CD4-positive, alpha-beta T cell treated with Interferon gamma for 1 hour (primary cell): ENCODE measurements around the gene RABGGTA.
A peak's percentile ranks its signal among the peaks of the same experiment; 100 is the strongest.
"Not testable (repeated sequence)": the region's sequence is repeated elsewhere in the genome, so short reads cannot be mapped to it uniquely, and the experiment has no call there.

Experiments
- DNase-seq: peaks from one replicate; pipeline ENCODE4 v3.0.0-alpha.2; 2020

RABGGTA gene

DNA sequence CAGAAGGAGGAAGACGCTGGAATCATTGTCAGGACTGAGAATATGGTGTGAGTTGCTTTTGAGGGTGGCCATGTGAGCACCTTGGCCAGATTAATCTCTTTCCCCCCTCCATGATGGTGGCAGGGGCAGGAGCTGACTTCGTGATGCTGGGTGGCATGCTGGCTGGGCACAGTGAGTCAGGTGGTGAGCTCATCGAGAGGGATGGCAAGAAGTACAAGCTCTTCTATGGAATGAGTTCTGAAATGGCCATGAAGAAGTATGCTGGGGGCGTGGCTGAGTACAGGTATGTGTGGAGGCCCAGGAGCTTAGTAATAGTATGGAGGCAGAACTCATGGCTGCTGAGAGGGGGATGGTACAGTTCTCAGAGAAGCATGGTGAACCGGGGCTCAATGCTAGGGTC is 33.3 kb downstream of the RABGGTA start:
- DNase-seq = no peak

DNA sequence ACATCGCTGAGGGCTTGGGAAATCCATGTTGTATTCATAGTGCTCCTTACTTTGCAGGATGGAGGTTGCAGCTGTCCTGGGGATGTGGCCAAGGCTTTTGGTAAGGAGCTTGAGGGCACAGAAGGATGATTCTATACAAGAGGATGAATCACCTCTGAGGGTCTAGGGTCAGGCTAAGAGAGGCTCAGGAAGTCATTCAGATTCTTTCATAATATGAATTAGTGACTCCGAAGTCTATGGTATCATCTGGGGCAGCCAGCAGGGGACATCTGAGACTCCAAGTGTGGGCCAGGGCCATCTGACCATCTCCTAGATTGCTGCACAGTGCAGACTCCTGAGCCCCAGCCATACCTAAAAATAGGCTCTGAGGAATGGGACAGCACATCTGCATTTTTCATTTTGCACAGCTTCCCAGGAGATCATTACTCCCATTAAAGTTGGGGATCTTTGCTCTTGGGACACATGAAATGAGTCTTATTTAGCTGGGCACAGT is 33.9 kb downstream of the RABGGTA start:
- no peak for DNase-seq

DNA sequence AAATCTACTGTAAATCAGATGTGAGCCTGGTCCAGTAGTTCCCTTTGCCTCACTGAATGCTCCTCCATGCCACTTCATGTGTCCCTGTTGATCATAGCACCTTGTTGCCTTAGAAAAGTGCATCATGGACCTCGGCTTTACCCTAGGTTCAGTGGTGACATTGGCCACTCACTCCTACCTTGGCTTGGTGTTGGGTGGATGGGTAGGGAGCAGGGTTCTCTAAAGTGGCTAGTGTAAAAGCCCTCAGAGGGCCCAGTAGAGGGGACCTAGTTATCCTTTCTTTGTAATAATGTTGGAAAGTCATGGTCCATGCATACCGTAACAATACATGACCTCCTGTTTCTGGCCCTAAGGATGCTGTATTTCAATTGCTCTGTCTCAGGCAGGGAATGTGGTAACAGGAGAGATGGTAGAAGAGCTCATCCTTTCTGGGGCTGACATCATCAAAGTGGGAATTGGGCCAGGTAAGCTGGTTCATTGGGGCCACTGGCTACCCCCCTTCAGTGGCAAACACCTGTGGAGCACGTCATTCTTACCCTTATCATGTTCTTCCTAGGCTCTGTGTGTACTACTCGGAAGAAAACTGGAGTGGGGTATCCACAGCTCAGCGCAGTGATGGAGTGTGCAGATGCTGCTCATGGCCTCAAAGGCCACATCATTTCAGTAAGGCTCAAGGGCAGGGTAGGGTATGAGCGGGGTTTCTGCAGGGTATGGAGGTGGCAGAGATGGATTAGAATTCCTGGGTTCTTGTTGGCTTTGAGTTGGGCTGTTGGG is 34.5 kb downstream of the RABGGTA start:
- no peak for DNase-seq

DNA sequence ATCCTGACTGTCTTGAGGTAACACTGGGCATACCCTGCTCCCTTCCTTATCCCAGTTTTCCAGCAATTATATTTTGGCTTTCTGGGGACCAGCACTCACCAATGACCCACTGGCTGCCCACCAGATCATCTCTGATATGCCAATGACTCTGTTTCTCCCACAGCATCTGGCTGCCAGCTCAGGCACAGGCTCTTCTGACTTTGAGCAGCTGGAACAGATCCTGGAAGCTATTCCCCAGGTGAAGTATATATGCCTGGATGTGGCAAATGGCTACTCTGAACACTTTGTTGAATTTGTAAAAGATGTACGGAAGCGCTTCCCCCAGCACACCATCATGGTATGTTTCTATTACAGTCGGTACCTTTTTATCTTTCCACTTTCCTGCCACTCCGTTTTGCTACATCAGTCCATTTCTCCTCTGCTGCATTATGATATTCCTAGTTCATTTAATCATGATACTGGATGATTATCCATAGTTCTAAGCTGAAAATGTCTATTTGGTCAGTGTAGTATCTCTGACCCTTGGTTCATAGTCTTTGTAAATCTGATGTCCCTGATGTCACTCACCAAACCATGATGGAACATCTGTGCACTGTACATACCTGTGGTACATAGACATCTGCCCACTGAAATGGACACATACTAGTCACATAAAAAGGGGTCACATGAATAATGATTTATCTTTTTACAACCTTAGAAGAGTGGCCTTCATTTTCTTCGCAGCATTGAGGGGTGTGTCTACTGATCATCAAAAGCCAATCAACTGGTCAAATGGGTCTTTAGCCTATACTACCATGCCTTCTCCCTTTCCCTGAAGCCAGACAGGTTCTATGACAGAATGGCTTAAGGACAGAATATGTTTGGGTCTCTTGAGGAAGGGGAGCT is 35.4 kb downstream of the RABGGTA start:
- no peak for DNase-seq

DNA sequence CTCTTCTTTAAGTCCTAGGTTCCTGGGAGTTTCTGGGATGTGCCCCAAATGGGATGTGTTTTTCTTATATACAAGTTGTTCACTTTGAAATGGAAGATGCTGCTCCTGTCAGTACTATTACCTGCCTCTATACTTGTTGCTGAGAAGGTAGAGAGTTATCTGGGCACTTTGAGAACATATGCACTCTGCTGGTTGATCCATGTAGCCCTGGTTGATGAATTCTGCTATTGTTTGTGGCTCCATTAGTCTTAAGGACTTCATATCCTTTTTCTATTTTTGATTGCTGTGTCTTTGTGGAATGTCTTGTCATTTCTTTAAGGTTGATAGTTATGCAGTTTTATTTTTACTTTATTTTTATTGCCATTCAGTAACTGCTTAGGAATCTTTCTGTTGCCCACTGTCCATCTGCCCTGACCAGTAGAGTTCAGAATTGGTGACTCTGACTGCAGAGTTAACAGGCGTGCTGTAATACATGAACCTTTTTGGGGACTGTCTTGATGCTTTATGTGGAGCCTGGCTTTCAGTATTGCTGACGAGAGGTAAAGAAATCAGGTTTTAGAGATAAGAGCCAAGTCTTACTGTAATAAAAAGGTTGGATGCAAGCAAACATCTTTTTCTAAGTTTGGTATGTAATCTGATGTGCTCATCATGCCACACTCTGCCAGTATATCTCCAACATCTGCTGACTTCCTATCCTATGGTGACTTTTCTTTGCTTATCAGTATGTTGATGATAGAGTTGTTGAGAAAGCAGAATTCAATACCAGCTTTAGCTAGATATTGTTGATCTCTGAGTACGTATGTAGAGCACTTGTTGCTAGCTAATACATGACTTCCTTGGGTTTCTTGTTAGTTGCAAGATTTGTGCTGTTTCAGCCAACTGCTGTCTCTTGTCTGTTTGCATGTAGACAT is 37.0 kb downstream of the RABGGTA start:
- DNase-seq = no peak

DNA sequence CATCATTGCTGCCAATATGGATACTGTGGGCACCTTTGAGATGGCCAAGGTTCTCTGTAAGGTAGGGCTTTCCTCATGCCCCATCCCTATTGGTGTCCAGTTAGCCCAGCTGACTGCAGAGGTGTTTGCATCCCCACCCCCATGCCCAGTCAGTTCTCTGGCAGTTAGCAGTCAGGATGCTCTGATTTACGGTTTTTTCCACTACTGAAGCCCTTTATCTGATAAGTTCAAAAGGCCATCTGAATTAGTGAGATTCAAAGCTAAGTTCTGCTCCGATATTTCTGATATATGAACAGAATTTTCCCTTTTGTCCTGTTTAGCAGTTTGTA is 37.9 kb downstream of the RABGGTA start:
- DNase-seq = no peak

DNA sequence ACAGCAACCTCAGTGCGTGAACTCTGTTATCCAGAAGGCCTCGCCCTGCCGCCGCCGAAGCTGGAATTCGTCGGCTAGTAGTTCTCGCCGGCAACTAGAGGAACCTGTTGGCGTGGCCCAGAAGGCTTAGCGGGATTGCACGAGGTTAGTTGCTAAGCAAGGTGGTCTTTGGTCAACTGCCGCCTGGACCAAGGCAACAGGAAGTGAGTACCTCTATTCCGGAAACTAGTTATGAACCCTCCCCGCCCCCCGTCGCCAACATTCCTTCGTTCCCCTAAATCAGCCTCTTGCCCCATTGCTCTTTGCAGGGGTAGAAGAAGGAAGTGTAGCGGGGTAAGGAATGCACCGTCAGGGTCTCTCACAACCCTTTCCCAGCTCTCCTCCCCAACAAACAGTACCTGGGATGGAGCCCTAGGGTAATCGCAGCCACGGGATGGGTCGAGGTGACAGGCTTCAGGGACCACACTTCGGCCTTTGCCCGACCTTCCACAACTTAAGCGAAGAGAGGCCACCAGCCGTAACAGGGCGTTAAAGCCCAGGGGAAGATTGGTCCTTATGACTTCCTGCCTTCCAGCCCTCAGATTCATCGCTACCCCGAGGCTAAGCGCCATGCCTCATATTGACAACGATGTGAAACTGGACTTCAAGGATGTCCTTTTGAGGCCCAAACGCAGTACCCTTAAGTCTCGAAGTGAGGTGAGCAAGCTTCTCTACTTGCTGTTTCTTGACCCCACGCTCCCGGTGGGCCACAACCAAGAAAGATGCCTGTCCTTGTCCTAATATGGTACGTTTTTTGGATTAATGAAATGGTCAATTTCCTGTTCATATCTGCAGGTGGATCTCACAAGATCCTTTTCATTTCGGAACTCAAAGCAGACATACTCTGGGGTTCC is 38.5 kb downstream of the RABGGTA start, which contains the start of gene GMPR2:
GMPR2 (plus strand) TSS at position 285 of the 893 bp plus-strand sequence; CDS start at position 610, 325 bp downstream.
- DNase-seq = no peak

DNA sequence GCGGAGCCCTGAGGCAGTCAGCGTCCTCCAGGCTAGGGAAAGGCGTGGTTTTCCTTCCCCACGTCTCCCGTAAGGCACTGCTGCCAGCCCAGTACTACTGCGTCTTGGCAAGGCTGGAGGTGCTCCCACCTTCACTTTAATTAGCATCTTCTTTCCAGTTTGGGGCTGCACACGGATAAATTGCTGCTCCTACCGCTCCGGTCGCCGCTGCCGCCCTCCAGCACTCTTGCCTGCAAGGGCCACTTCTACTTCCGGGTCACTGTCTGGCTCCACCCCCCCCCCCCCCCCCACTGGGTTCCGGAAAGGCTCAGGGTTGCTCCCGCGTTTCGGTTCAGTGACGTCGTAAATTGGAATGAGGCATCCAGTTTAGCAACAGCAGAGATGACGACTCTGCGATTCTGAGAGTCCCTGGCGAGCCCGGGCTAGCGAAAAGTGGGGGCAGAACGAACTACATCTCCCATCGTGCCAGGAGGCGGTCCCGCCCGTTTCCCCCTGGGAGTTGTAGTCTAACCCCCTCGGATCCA is 39.2 kb downstream of the RABGGTA start, which contains the start of gene NEDD8:
NEDD8 (minus strand) TSS at position 247 of the 524 bp plus-strand sequence; CDS start at position 147, 100 bp downstream.
- peak; percentile 88 for DNase-seq

DNA sequence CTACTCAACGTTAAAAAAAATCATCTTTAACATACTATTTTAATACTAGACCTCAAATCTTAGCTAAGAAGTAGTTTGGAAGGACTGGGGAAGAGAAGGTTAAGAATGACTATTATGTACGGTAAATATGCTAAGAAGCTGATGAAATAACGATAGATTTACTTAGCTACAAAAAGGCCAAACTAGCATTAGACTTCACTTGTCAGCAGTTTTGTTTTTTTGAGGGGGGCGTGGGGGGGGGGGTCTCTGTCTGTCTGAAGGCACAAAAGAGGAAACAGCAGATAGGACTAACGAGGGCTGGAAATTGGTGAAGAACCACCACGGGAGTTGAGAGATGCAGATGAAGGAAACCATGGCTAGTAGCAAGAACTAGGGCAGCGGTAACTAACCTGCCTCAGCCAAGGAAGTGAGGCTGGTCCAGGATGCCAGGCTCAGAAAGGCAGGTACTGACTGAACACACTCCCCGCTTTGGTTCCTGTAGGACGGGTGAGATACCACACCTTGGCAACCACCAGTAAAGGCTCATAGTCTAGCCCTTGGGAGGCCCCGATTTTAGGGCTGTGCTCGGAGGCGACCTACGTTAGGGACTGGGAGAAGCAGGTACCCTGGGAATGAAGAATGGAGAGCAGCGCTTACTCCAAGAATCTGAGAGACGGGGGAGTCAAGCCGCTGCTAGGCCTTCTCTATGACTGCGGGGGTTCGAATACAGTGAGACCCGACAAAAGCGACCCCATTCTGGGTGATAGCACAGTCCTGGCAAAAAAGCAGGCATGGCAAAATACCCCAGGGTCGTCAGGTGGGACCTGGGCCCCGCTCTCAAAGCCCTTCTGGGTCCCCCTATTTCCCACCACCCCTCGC is 39.9 kb downstream of the RABGGTA start:
- DNase-seq = no peak

DNA sequence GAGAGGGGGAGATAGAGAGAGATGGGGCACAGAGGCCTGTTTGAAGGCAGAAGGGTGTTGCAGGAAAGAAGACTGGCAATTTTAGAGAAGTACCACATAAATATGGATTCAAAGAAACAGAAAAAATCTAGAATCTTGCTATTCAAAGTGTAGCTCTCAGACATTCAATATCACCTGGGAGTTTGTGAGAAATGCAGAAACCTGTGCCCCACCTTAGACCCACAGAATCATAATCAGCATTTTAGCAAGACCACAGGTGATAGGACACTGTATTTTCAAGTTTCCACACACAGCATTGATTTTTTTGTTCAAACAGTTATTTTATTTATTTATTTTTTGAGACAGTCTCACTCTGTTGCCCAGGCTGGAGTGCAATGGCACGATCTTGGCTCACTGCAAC is 42.5 kb downstream of the RABGGTA start:
- no peak for DNase-seq

DNA sequence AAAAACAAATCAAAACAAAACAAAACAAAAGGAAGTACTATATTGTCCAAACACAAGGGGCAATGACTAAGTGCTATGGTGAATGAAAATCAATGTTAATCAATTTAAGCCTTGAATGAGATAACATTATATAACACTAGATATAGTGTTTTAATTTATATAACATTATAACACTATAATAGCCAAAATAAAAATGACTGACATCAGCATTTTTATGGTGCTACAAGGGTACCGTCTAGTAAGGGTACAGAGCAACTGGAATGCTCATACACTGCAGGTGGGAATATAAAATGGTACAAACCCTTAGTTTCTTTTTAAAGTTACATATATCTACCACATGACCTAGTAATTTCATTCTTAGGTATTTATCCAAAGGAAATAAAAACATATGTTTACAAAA is 44.9 kb downstream of the RABGGTA start:
- DNase-seq = no peak

DNA sequence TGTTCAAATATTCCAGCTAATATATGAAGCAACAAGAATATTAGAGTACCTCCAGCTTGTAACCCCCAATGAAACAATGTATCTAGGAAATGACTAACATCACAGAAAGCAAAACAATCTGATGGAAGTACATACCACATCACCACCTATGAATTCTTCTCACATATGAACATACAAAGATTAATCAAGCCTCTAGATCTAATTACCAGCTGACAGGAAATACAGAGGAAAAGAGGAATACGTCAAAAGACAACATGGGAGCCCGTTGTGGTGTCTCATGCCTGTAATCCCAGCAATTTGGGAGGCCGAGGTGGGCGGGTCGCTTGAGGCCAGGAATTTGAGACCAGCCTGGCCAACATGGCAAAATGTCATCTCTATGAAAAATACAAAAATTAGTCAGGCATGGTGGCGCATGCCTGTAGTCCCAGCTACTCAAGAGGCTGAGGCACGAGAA is 46.8 kb downstream of the RABGGTA start:
- no peak for DNase-seq

DNA sequence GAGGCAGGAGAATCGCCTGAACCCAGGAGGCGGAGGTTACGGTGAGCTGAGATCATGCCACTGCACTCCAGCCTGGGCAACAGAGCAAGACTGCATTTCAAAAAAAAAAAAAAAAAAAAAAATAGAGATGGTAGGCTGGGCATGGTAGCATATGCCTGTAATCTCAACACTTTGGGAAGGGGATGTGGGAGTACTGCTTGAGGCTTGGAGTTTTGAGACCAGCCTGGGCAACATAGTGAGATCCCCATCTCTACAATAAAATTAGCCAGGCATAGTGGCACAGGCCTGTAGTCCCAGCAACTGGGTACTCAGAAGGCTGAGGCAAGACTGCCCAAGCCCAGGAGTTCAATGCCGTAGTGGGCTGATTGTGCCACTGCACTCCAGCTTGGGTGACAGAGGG is 48.4 kb downstream of the RABGGTA start:
- DNase-seq = not testable (repeated sequence)

DNA sequence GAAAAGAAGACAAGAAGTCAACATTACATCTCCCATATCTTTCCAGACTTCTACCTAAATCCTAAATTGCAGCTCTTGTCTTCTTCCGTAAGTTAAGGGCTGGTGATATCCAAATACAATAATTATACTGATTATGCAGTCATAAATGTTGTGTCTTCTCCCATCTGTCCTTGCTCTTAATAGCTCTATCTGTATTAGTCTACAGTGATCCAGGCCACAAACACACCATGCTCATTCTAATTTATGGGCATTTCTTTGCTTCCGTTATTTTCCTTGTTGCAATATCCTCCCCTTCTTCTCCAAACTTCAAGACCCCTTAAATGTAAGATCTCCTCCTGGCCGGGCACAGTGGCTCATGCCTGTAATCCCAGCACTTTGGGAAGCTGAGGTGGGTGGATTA is 51.9 kb downstream of the RABGGTA start:
- DNase-seq = no peak

DNA sequence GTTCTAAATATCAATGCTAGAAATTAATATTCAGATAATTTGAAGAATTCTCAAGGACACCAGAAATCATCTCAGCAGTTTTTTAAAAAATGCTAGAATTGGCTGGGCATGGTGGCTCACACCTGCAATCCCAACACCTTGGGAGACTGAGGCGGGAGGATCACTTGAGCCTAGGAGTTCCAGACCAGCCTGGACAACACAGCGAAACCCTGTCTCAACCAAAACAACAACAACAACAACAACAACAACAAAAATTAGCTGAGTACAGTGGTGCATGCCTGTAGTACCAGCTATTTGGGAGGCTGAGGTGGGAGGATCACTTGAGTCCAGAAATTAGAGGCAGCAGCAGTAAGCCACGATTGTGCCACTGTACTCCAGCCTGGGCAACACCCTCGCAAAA is 52.3 kb downstream of the RABGGTA start:
- no peak for DNase-seq

DNA sequence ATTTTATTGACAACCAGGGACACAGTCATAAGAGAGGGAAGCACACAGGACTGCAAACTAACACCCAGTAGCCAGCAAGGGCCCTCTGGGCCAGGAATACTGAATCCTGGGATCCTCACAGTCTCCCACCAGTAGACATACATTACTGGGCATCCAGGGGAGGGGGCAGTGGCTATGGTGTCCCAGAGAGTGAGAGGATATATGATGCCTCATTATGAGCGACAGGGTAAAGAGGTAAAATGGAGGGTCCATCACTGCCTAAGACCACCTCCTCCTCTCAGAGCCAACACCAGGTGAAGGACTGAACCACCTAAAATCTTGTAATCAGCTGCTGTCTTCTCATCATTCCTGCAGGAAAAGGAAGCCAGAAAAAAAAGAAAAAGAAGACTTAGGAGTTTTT is 54.5 kb downstream of the RABGGTA start:
- DNase-seq = not testable (repeated sequence)

DNA sequence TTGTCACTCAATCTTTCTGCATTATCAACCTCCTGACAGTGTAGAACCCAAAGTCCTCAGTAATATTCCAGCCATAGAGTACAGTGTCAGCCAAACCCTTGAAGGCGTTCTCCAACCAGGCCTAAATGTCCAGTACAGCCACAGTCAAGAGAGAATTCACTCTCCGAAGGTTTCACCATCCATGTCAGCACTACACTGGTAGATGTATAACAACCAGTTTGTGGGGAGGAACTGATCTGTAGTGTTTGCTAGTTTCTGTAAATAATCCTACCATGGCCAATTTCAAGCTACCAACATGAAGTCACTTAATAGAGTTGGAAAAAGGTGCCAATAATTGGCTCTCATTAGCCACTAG is 55.1 kb downstream of the RABGGTA start:
- DNase-seq = no peak
